Measurements from ENCODE around the gene EIF2B4. TPM values are rescaled to one million over a fixed set of nuclear protein-coding genes. Genes with fewer than 3 reads are reported as not detected.

The EIF2B4 gene
- total and polyA plus RNA-seq, 2 of the 13 experiments (the other 11 are each of a cell fraction or from before 2014, with no cell fraction given): 91.5 to 96.4 TPM

DNA sequence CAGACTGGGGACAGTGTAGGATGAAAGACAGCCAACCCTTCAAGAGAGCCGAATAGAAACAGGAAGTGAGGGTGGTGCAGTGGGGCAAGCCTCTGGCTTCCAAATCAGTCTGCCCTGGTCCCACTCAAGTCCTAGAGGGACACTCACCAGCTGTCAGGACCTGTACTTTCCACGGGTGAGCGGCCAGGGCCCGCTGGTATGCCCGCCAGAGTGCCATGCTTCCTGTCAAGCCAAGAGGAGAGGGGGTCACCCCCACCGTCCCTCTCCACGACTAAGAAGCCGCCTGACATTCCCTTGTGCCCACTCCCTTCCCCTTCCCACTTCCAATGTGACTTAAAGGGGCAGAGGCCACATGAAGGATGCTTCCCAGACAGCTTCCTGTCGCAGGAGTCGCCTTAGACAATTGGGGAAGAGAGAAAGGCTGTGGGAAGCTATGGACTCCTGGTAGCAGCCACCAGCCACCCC lies 47.8 kb downstream of the EIF2B4 start (continued):
- TF ChIP-seq, protein P1, sequence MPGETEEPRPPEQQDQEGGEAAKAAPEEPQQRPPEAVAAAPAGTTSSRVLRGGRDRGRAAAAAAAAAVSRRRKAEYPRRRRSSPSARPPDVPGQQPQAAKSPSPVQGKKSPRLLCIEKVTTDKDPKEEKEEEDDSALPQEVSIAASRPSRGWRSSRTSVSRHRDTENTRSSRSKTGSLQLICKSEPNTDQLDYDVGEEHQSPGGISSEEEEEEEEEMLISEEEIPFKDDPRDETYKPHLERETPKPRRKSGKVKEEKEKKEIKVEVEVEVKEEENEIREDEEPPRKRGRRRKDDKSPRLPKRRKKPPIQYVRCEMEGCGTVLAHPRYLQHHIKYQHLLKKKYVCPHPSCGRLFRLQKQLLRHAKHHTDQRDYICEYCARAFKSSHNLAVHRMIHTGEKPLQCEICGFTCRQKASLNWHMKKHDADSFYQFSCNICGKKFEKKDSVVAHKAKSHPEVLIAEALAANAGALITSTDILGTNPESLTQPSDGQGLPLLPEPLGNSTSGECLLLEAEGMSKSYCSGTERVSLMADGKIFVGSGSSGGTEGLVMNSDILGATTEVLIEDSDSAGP (CRISPR knock-in tag; IDR thresholded peaks at IDR 0.05; ENCODE audit: borderline replicate concordance): peak; percentile 95; the same call in 1 of the 2 replicates
- TF ChIP-seq, protein P2, sequence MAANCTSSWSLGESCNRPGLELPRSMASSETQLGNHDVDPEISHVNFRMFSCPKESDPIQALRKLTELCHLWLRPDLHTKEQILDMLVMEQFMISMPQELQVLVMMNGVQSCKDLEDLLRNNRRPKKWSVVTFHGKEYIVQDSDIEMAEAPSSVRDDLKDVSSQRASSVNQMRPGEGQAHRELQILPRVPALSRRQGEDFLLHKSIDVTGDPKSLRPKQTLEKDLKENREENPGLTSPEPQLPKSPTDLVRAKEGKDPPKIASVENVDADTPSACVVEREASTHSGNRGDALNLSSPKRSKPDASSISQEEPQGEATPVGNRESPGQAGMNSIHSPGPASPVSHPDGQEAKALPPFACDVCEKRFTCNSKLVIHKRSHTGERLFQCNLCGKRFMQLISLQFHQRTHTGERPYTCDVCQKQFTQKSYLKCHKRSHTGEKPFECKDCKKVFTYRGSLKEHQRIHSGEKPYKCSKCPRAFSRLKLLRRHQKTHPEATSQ (CRISPR knock-in tag; IDR thresholded peaks at IDR 0.05; ENCODE audit: borderline replicate concordance): peak; percentile 32; the same call in 1 of the 2 replicates
- TF ChIP-seq NR2C2 (CRISPR knock-in tag; IDR thresholded peaks at IDR 0.05; ENCODE audit: borderline replicate concordance) (no peak), PAWR (CRISPR knock-in tag; IDR thresholded peaks at IDR 0.05; ENCODE audit: borderline replicate concordance) (0 out of 2 replicates have a peak, but pooled peaks have one; percentile 26), ZBTB7B (CRISPR knock-in tag; IDR thresholded peaks at IDR 0.05) (no peak), ESRRA (CRISPR knock-in tag; IDR thresholded peaks at IDR 0.05; ENCODE audit: low read depth) (0 out of 2 replicates have a peak, but pooled peaks have one; percentile 2), MTA1 (CRISPR knock-in tag; IDR thresholded peaks at IDR 0.05; ENCODE audit: borderline replicate concordance) (0 out of 2 replicates have a peak, but pooled peaks have one; percentile 6)
